Measurements from ENCODE around the gene LRRC63.

LRRC63 gene

GRCh38 chr13:46293436-46293835 is 81.7 kb downstream of the LRRC63 start:
- TF ChIP-seq, protein P1, sequence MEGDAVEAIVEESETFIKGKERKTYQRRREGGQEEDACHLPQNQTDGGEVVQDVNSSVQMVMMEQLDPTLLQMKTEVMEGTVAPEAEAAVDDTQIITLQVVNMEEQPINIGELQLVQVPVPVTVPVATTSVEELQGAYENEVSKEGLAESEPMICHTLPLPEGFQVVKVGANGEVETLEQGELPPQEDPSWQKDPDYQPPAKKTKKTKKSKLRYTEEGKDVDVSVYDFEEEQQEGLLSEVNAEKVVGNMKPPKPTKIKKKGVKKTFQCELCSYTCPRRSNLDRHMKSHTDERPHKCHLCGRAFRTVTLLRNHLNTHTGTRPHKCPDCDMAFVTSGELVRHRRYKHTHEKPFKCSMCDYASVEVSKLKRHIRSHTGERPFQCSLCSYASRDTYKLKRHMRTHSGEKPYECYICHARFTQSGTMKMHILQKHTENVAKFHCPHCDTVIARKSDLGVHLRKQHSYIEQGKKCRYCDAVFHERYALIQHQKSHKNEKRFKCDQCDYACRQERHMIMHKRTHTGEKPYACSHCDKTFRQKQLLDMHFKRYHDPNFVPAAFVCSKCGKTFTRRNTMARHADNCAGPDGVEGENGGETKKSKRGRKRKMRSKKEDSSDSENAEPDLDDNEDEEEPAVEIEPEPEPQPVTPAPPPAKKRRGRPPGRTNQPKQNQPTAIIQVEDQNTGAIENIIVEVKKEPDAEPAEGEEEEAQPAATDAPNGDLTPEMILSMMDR (IDR thresholded peaks at IDR 0.05; ENCODE audit: insufficient read depth, low read depth, low read length, missing control alignments), result no peak
- no peak for DNase-seq (ENCODE audit: low read depth)
- H3K4me3 ChIP-seq (ENCODE audit: low read depth, low read length), result no peak overlapping the region

- DNase-seq (ENCODE audit: low read depth), result peak; percentile 62
- TF ChIP-seq, protein P1 (IDR thresholded peaks at IDR 0.05; ENCODE audit: insufficient read depth, low read depth, low read length, missing control alignments), result no peak
- no peak overlapping the region for H3K4me3 ChIP-seq (ENCODE audit: low read depth, low read length)
Observed at GRCh38 chr13:46295491-46296114, 83.9 kb downstream of the LRRC63 start.

- peak; percentile 33 for DNase-seq (ENCODE audit: low read depth)
- H3K4me3 ChIP-seq (ENCODE audit: low read depth, low read length), result no peak overlapping the region
- TF ChIP-seq, protein P1 (IDR thresholded peaks at IDR 0.05; ENCODE audit: insufficient read depth, low read depth, low read length, missing control alignments), result no peak
Observed at GRCh38 chr13:46296115-46296822, 84.5 kb downstream of the LRRC63 start.

DNA sequence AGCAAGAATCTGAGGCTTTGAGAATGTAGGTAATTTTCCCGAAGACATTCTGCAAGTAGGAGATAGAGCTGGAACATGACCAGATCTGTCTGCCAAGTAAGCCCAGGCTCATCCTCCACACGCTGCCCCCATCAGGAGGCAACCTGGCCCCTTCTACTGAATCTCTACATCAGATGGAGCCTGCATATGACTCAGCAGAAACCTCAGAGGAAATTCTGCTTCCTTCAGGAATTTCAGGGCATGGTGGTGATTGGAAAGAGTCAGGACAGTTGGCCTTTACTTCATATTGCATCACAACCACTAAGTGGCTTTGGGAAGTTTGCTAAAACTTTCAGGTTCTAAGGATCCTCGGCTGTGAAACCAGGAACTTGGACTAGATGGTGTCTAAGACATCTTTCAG is 85.2 kb downstream of the LRRC63 start:
- DNase-seq (ENCODE audit: low read depth), result no peak
- H3K4me3 ChIP-seq (ENCODE audit: low read depth, low read length), result no peak overlapping the region
- TF ChIP-seq, protein P1 (IDR thresholded peaks at IDR 0.05; ENCODE audit: insufficient read depth, low read depth, low read length, missing control alignments), result no peak

DNA sequence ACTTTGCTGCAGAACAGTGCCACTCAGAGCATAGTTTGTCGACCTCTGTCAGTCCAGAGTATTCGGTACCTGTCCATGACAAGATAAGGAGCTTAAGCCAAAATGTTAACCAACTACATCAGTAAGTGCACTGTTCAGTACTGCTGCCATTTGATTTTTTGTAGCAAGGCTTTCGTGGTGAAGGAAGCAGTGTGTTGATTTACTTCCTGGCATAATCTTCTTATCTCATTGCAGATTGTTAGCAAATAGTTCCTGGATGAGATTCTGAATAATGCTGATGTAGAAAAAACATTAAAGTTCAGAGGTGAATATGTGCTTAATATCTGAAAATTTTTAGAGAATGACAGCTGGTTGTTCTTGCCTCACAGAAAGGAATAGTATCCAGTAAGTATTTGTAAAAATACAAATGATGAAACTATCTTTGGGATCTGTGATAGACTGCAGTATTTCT is 85.7 kb downstream of the LRRC63 start:
- no peak for DNase-seq (ENCODE audit: low read depth)
- no peak overlapping the region for H3K4me3 ChIP-seq (ENCODE audit: low read depth, low read length)
- TF ChIP-seq, protein P1 (IDR thresholded peaks at IDR 0.05; ENCODE audit: insufficient read depth, low read depth, low read length, missing control alignments), result no peak

DNA sequence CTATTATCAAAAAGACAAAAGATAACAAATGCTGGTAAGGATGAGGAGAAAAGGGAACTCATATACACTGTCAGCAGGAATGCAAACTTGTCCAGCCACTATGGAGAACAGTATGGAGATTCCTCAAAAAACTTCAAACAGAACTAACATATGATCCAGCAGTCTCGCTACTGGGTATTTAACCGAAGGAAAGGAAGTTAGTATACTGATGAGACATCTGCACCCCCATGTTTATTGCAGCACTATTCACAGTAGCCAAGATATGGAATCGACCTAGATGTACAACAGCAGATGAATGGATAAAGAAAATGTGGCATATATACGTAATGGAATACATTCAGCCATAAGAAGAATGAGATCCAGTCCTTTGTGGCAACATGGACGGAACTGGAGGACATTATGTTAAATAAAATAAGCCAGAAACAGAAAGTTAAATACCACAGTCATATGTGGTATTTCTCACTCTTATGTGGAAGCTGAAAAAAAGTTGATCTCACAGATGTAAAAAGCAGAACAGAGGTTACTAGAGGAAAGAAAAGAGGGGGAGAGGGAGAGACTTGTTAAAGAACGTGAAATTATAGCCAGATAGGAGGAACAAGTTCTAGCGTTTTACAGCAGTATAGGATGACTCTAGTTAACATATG is 92.1 kb downstream of the LRRC63 start:
- TF ChIP-seq, protein P1 (IDR thresholded peaks at IDR 0.05; ENCODE audit: insufficient read depth, low read depth, low read length, missing control alignments), result no peak
- peak; percentile 19 for DNase-seq (ENCODE audit: low read depth)

More for the DNA sequence above, 92.1 kb downstream of the LRRC63 start:
- no peak overlapping the region for H3K4me3 ChIP-seq (ENCODE audit: low read depth, low read length)

Measured in GM12865 (cell line).